NCI-H1694 (cell line): Measurements from ENCODE around the gene CACNA2D3.
"Not testable (repeated sequence)": the region's sequence is repeated elsewhere in the genome, so short reads cannot be mapped to it uniquely, and the experiment has no call there.

Experiments used
- DNase-seq: peaks from one replicate; lab custom pipeline; 2025; lab: John Stamatoyannopoulos, UW

The CACNA2D3 gene

GRCh38 chr3:54964081-54964480, 841.7 kb downstream of the CACNA2D3 start:
- no peak for DNase-seq

DNA sequence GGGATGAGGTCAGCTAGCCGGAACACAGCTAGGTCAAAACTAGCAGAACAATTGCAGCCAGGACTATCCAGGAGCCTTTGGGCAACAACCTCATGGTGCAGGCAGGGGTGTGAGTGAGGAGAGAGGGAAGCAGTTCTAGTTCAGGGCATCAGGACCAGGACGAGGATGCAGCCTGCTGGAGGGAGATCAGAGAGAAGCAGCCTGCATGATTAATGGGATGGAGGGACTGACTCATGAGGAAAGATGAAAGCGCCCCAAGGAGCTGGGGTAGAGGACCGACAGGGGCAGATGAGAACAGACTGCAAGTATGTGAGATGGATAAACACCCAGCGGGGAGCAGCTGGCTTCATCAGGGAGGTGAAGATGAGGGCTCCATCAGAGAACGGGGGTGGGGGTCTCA, 843.4 kb downstream of the CACNA2D3 start:
- DNase-seq, result no peak

DNA sequence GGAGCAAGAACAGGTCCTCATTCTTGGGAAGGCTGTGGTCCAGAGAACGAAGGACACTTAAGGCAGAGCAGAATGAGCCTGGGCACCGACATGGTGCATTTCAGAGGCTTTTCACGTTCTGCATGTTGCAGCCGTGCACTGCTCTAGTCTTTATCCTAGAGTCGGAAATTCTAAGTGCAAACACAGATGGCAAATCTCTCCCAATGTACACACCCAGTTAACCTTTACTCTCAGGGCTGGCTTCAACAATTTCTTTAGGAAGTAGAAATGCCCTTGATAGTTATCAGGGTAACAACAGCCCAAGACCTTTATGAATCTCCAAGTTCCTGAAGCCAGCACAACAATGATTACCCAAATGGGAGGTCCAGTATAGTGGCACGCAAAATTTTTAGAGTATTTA, 844.6 kb downstream of the CACNA2D3 start:
- no peak for DNase-seq

- DNase-seq, result no peak
These were observed 845.4 kb downstream of the CACNA2D3 start for GRCh38 chr3:54967731-54968161.

DNA sequence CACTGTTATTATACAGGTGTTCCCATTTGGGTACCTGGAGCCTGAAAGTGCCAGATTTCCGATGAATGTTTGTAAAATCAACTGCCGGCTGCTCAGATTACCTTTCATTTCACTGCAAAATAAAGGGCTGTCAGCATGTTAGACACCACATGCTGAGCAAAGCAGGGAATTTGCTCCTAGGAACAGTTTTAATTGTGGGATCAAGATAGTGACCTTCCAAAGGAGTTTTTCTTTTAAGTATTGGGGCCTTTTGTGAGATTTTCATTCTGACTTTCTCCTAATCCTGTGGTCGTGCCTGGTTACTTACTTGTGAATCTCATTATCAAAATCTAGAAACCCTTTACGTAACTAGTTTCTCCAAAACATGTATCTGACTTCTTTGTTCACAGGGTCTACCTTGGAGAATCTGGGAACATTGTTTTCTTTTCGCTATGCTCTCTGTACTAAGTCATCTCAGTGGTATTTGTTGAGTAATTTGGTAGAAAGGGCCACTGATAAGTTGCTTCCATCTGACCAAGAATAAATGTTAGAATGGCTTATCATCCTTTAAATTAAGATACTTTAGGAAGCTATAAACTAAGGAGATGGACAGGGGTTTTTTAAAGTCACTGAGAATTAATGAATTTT, 846.3 kb downstream of the CACNA2D3 start:
- no peak for DNase-seq

GRCh38 chr3:54969652-54970051, 847.3 kb downstream of the CACNA2D3 start:
- DNase-seq, result peak; percentile 8

- DNase-seq, result no peak
These were observed 848.5 kb downstream of the CACNA2D3 start for GRCh38 chr3:54970895-54971294.

GRCh38 chr3:54977439-54977838, 855.1 kb downstream of the CACNA2D3 start:
- no peak for DNase-seq

- not testable (repeated sequence) for DNase-seq
These were observed 855.6 kb downstream of the CACNA2D3 start for GRCh38 chr3:54977946-54978345.

- no peak for DNase-seq
These were observed 860.5 kb downstream of the CACNA2D3 start for GRCh38 chr3:54982807-54983206.

DNA sequence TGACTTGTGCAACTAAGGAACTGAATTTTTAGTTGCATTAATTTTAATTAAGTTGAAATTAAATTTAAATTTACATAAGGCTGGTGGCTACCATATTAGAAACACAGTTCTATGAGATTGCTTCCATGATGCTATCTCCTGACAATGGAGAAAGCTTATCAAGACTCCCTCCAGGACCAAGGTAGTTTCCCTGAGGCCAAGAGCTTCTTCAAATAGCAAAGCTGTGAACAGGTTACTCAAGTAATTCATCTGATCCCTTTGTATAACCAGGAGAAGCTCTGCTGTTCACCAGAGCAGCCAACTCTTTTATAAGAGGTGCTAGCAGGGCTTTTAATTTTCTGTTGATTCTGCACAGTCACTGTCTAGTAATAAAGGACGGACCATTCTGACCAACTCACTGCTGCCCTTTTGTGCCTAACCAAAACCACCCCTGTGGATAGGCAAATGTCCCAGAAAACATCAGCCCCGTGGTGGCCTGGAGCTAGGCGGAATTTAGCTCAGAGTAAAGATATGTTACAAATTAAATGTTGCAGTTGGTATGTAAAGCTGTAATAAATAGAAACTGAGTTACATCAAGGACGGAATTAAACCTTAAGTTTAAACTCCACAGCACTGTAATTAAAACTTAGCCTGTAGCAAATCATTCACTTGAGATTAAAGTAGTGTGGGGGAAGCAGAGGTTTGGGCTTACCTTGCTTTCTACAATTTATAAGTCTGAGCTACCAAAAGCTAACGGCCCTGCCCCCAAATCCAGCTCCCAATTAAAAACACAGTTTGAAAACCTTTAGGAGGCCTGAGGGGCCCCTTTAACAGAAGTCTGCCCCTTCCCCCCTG, 861.1 kb downstream of the CACNA2D3 start:
- DNase-seq, result no peak

DNA sequence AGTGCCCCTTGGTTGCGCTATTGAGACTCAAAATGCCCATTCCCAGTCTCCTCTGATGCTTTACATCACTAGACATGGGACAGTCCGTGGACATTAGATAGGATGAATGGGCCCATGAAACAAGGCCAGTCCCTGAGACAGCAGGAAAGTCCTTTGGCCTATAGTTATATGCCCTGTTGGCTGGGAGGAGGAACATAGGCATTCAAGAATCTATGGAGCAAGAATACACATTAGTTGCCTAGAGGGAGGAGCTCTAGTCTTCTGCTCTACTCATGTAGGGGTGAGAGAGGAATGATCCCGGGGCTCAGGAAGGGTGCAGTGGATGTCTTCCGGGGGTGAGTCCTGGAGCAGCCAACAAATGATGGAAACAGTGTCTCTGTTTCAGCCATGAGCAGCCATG, 863.5 kb downstream of the CACNA2D3 start:
- DNase-seq, result no peak

DNA sequence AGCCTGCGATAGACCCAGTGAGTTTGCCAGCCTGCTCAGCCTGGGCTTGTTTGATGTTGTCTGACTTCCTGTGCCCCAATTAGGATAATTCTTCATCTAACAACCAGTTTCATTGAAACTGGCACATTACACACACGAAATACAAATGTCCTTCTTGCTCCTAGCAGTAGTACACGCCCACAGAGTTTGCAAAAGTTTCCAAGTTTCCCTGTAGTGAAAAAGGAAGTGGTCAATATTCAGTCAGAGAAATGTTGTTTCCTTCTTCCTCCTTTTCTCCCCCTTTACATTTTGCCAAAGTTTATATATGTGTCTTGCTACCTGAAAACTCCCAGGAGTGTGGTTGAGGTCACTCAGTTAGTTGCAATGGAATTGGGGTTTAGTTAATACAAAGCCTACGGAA, 863.9 kb downstream of the CACNA2D3 start:
- no peak for DNase-seq

DNA sequence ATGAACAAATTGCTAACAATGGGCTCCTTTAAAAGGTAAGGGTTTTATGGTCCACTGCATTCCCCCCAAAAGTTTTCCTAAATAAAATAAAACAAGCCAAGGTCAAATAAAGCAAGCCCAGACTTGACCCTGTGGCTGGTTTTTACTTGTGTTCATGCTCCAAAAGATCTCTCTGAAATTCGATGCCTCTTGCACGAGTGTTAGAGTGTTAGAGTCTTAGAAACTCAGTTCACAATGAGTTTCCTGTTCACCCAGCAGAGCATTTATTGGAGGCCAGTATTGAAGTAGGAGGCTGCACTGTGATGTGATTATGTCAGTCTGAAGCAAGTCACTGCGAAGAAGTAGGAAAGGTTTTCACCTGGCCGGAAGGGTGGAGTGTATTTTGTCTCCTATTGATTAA, 865.4 kb downstream of the CACNA2D3 start:
- no peak for DNase-seq

DNA sequence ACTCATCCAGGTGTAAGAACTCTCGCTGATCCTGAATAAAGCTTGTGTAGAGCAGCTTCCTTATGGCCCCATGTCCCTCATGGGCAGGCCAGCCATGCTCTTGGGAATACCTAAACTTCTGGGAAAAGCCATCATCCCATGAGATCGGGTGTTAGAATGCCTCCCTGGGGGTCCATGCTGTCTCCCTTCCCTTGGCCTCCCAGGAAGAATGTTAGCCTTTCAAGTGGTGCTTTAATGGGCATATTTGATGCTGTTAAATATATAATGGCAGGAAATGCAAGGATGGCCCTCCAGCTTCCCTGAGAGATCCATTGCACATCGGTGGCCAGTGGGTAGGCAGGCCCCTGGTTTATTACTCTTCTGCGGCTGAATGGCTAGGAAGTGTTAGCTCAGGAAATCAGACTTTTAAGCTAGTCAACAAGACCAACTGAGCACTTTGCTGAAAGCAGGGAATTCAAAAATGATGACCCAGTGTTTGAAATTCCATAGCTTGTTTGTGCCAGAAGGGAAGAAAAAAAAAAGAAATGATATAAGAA, 866.0 kb downstream of the CACNA2D3 start:
- no peak for DNase-seq

- DNase-seq, result no peak
These were observed 866.7 kb downstream of the CACNA2D3 start for GRCh38 chr3:54988838-54989630.

GRCh38 chr3:54994111-54994513, 871.8 kb downstream of the CACNA2D3 start:
- no peak for DNase-seq

GRCh38 chr3:54999159-54999558, 876.8 kb downstream of the CACNA2D3 start:
- no peak for DNase-seq

DNA sequence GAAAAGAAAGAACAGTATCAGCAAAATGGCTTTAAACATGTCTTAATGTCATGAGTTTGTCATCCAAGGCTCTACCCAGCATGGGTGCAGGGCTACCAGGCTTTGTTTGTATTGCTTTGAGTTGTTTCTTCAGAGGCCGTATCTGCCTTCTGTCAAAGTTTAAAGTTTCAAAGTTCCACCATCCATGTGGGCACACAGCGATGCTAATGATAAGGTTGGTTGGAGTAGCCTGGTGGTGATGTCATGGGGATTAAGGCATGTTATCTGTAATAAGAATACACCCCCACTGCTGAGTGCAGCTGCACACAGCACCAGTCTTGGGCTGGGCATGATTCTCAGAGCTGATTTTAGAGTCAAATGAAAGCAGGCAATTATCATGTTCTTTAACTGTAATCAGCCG, 877.5 kb downstream of the CACNA2D3 start:
- DNase-seq, result no peak

- no peak for DNase-seq
These were observed 878.2 kb downstream of the CACNA2D3 start for GRCh38 chr3:55000546-55000945.

DNA sequence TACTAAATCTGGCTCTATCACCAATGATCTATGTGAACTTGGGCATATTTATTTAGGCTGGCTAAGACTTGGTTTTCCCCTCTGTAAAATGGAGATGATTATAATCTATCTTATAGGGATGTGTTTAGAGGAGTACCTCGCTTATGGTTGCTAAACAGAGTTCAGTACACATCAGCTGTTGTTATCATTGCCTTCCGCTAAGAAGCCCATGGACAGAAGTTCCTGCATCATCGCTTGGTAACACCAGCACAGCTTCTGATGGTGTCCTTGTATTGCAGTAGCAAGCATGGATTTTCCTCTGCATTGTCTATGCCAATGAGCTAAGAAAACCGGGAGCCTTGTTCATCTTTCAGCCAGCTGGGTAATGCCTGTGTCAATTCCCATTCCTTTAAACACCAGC, 878.6 kb downstream of the CACNA2D3 start:
- no peak for DNase-seq

- DNase-seq, result no peak
These were observed 880.1 kb downstream of the CACNA2D3 start for GRCh38 chr3:55002416-55002930.
